ENCODE measurements around the gene GNAO1.

GRCh38 chr16:56242740-56243139 lies 51.5 kb downstream of the GNAO1 start:
- TF ChIP-seq CTCF (IDR thresholded peaks at IDR 0.05) (no peak), POLR2AphosphoS5 (IDR thresholded peaks at IDR 0.05) (no peak), POLR2A (IDR thresholded peaks at IDR 0.05) (no peak)
